Inflammatory macrophage treated with lipopolysaccharide for 1 hour (primary cell): ENCODE data around the gene DLG2.
A peak's percentile ranks its signal among the peaks of the same experiment; 100 is the strongest.
"Not testable (repeated sequence)": the region's sequence is repeated elsewhere in the genome, so short reads cannot be mapped to it uniquely, and the experiment has no call there.

Source experiments
- DNase-seq, 2 donors: peaks; one replicate each; pipeline ENCODE4 v3.0.0-alpha.2; 2020 to 2022

Gene DLG2

DNA sequence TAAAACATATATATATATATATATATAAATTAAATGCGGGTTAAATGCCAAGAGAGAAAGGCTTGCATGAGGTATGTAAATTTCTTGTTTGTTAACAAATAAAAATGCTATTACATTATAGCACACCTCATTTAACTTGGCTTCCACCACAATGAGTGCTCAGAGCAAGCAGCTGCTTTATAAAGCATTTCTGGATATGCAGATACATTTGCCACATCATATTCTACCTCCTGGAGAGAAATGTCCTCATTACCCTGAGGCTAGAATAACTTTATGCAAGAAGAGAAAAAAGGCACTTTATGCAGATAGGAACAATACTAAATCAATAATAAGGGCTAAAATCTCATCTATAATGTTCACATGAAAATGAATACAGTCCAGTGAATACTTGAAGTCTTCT is 2159.3 kb downstream of the DLG2 start:
- no peak for DNase-seq

GRCh38 chr11:83464160-83464944 is 2162.8 kb downstream of the DLG2 start:
- DNase-seq = no peak

DNA sequence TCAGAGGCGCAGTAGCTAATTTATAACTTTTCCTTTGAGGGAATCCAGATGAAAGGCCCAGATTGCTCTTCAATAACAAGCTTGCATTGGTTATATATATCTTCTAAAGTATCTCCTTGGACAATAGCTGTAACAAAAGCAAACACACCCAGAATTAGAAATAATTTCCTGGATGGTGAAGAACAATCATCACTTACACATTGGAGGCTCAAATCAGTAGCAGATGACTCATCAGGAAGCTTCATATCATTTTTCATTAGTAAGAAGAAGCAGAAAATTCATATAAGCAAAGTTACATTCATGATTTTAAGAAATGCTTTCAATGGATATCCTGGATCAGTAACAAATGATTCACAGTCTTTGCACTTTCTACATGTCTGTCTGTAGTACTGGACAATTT is 2167.3 kb downstream of the DLG2 start:
- DNase-seq = no peak

GRCh38 chr11:83456566-83456965 is 2170.6 kb downstream of the DLG2 start:
- DNase-seq = no peak

- DNase-seq = no peak
Observed at GRCh38 chr11:83456075-83456474, 2171.1 kb downstream of the DLG2 start.

GRCh38 chr11:83455356-83455755 is 2171.8 kb downstream of the DLG2 start:
- DNase-seq = no peak

GRCh38 chr11:83454674-83455073 is 2172.5 kb downstream of the DLG2 start:
- DNase-seq = no peak

DNA sequence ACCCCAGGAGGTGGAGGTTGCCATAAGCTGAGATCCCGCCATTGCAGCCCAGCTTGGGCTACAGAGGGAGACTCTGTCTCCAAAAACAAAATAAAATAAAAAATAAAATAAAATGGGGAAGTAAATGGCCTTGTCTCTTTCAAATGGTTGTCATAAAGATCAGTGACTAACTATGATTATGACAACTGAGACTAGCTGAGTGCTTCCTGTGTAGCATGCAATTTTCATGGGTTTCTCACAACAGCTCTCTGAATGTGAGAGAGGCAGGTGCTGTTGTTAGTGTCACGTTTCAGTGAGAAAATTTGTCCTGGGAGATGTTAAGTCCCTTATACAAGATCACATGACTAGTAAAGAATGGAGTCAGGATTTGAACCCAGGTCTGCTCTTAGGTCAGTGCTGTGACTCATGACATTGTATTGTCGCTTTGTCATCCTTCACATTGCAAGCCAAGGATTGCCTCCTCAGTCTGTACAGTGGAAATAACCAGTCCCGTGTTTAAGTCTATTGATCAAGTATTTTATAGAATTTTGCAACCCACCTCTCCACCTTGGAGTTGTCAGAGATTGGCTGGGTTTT is 2177.7 kb downstream of the DLG2 start:
- DNase-seq = no peak

- no peak for DNase-seq
Observed at GRCh38 chr11:83448686-83449085, 2178.5 kb downstream of the DLG2 start.

- DNase-seq = not testable (repeated sequence)
Observed at GRCh38 chr11:83443880-83444279, 2183.3 kb downstream of the DLG2 start.

GRCh38 chr11:83441601-83442000 is 2185.5 kb downstream of the DLG2 start:
- no peak for DNase-seq

DNA sequence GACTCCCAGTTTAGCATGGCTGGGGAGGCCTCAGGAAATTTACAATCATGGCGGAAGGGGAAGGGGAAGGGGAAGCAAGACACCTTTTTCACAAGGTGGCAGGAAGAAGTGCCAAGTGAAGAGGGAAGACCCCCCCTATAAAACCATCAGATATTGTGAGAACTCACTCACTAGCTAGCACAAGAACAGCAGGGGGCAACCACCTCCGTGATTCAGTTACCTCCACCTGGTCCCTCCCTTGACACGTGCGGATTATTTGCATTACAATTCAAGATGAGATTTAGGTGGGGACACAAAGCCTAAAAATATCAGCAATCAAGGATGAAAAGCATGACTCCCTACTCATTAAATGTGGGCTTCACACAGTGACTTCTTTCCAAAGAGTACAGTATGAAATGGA is 2186.0 kb downstream of the DLG2 start:
- no peak for DNase-seq

- peak; percentile 42 to 53 for DNase-seq
Observed at GRCh38 chr11:83438438-83438837, 2188.7 kb downstream of the DLG2 start.

DNA sequence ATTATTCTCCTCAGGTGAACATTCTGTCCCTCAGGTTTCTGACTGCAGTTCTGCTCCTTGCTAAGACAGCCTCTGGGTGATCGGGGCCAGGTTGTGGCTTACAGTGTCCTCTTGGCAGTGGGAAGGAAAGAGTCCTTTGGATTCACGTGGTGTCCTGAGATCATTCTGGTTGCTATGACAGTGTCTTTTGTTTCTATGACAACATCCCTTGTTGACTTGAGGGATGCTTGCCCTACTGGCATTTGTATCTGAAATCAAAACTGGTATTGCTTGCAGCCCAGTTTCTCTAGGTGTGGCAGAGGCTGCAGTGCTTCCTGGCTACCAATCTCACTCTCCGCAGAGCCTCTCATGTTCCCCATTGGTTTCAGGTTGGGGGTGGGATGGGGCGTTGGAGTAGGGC is 2189.2 kb downstream of the DLG2 start:
- DNase-seq = no peak

DNA sequence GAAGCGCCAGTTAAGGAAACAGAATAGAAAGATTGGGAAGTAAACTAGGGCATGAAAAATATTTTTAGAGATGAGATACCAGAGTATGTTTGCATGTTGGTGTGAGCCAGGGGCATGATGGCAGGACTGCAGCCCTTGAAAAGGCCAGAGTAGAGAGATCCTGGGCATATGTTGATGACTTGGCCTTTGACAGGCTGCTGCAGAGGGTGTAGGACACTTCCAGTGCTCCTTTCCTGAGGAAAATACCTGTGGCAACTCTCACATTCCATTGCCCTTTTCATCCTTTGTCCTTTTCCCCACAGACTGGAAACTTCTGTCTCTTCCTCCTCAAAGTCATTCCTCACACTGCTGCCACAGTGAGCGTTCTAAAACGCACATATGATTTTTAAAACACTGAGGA is 2190.3 kb downstream of the DLG2 start:
- DNase-seq = no peak

DNA sequence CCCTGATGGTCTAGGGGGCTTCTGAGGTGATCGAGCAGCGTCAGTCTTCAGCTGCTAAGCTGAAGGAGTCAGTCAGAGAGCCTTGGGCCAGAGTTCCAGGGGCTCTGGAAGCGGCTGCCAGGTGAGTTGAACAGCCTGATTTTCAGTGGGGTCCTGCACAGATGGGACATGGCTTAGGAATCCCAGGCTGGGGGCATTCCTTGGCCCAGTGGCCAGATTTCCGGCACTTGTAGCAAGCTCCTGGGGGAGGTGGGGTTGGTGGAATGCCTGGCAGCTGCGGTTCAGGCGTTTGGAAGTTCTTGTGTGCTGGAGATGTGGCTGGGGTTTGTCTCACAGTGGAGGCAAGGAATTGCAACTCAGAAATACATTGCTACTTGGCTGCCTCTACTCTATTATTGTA is 2192.3 kb downstream of the DLG2 start:
- DNase-seq = not testable (repeated sequence)

- no peak for DNase-seq
Observed at GRCh38 chr11:83427943-83428342, 2199.2 kb downstream of the DLG2 start.

DNA sequence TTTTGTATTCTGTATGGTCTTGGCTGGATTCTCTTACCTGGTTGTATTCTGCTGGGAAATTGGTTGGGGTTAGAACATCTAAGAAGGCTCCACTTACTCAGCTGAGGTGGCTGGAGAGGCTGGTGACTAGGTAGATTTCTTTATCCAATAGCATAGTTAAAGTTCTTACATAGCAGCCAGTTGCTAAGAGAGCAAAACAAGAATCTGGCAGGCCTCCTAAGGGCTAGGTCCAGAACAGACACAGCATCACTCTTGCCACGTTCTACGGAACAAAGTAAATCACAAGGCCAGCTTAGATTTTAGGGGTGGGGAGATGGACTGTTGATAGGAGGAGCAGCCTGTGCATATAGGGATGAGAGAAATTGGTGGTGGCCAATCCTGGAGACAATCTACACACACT is 2199.6 kb downstream of the DLG2 start:
- no peak for DNase-seq

- DNase-seq = no peak
Observed at GRCh38 chr11:83425137-83425466, 2202.0 kb downstream of the DLG2 start.

GRCh38 chr11:83424376-83425136 is 2202.6 kb downstream of the DLG2 start:
- DNase-seq = no peak

DNA sequence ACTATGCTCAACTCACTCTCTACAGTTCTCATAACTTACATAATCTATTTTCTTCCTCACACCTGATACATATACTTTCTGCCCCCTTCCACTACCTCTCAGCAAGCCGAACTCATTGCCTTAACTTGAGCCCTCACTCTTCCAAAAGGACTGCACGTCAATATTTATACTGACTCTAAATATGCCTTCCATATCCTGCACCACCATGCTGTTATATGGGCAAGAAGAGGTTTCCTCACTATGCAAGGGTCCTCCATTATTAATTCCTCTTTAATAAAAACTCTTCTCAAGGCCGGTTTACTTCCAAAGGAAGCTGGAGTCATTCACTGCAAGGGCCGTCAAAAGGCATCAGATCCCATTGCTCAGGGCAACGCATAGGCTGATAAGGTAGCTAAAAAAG is 2204.5 kb downstream of the DLG2 start:
- DNase-seq = not testable (repeated sequence)

- DNase-seq = no peak
Observed at GRCh38 chr11:83410605-83411565, 2216.3 kb downstream of the DLG2 start.

GRCh38 chr11:83409891-83410290 is 2217.3 kb downstream of the DLG2 start:
- DNase-seq = no peak
